ENCODE measurements around the gene MORC1. TPM values are rescaled to one million over a fixed set of nuclear protein-coding genes. Genes with fewer than 3 reads are reported as not detected.

The MORC1 gene
- polyA plus RNA-seq, 2 of the 4 experiments (the other 2 are of a cell fraction) = not detected

GRCh38 chr3:109131276-109131675 lies 13.3 kb upstream of the MORC1 start (continued):
- TF ChIP-seq REST (IDR thresholded peaks at IDR 0.05) (no peak), KDM1A (IDR thresholded peaks at IDR 0.05; ENCODE audit: low read depth) (no peak)

GRCh38 chr3:109127553-109127952 lies 9.6 kb upstream of the MORC1 start:
- no peak for ATAC-seq

GRCh38 chr3:109125902-109126301 lies 8.0 kb upstream of the MORC1 start:
- Histone ChIP-seq H3K4me3 (no peak overlapping the region), H3K27ac (no peak overlapping the region), H3K4me1 (peaks cover 9% of the 10 kb centered on the region; the same call in 2 of the 3 replicates), H3K9me3 (no peaks in the 10 kb centered on the region), H3K4me2 (peak overlapping the region; percentile 54)
- no peak for TF ChIP-seq HOXB13 (CRISPR knock-in tag; IDR thresholded peaks at IDR 0.05; ENCODE audit: low read depth)
- TF ChIP-seq RFX5 (IDR thresholded peaks at IDR 0.05) = no peak
- no peak for TF ChIP-seq BCL3 (IDR thresholded peaks at IDR 0.05)
- TF ChIP-seq GATA3 (IDR thresholded peaks at IDR 0.05; ENCODE audit: borderline replicate concordance) = no peak
- no peak for TF ChIP-seq NR3C1 (IDR thresholded peaks at IDR 0.05)
- TF ChIP-seq SREBF2 (IDR thresholded peaks at IDR 0.05) = no peak
- no peak for TF ChIP-seq MAX (IDR thresholded peaks at IDR 0.05)
- no peak for TF ChIP-seq RARB (CRISPR knock-in tag; IDR thresholded peaks at IDR 0.05)
- TF ChIP-seq CBX8 (IDR thresholded peaks at IDR 0.05) = no peak
- TF ChIP-seq MAZ (IDR thresholded peaks at IDR 0.05; ENCODE audit: borderline replicate concordance, low read depth, low read length) = no peak
- no peak for TF ChIP-seq REST (IDR thresholded peaks at IDR 0.05)
- TF ChIP-seq HDAC2 (IDR thresholded peaks at IDR 0.05) = no peak
- no peak for TF ChIP-seq ZSCAN20 (CRISPR knock-in tag; IDR thresholded peaks at IDR 0.05)
- TF ChIP-seq JUN (IDR thresholded peaks at IDR 0.05) = no peak
- no peak for TF ChIP-seq EP300 (IDR thresholded peaks at IDR 0.05)
- DNase-seq (ENCODE audit: low read depth in 1 of 2, low spot score in 1 of 2) = peak in 1 of 2 experiments; percentile 9
- ChIA-PET CTCF (interaction anchor here (0.6 to 1.2 kb wide), 2 partner anchors 10 to 363 kb away, joined by 3 read pairs; no protein-coding TSS in a partner anchor), POLR2A (no interaction called here)
- no peak for ATAC-seq
- FAIRE-seq = no peak

More at GRCh38 chr3:109127553-109127952, 9.6 kb upstream of the MORC1 start:
- H3K4me1 ChIP-seq = peaks cover 11% of the 10 kb centered on the region; the same call in 2 of the 3 replicates
- FAIRE-seq (no peak), DNase-seq (ENCODE audit: low read depth in 1 of 2, low spot score in 1 of 2) (no peak)
- no peak for TF ChIP-seq ATOH8 (CRISPR knock-in tag; IDR thresholded peaks at IDR 0.05; ENCODE audit: low read depth)
- no peak for TF ChIP-seq NPAS2 (CRISPR knock-in tag; IDR thresholded peaks at IDR 0.05; ENCODE audit: borderline replicate concordance)
- TF ChIP-seq E2F6 (IDR thresholded peaks at IDR 0.05; ENCODE audit: borderline replicate concordance, low read depth) = no peak
- TF ChIP-seq RNF2 (IDR thresholded peaks at IDR 0.05; ENCODE audit: borderline replicate concordance, low read depth) = no peak
- no peak for TF ChIP-seq ELK1 (IDR thresholded peaks at IDR 0.05; ENCODE audit: low read depth, low read length)
- H3K4me2 ChIP-seq = no peak overlapping the region
- CTCF ChIA-PET = no interaction called here
- POLR2A ChIA-PET = no interaction called here
- 22% methylated on average over 2 of the region's 2 CpGs for WGBS (ENCODE audit: missing lambda C conversion rate)
- no peak overlapping the region for H3K27ac ChIP-seq
- no peaks in the 10 kb centered on the region for H3K9me3 ChIP-seq
- no peak overlapping the region for H3K4me3 ChIP-seq

All from A549 (cell line).